ENCODE data around the gene ALKBH5. TPM values are rescaled to one million over a fixed set of nuclear protein-coding genes. Genes with fewer than 3 reads are reported as not detected.

Gene ALKBH5
- total and polyA plus RNA-seq, 9 of the 15 experiments (the other 6 are each of a cell fraction or from before 2014, with no cell fraction given) = 11.4 to 70.0 (median 47.4) TPM

- no peak for TF ChIP-seq CHD7 (IDR thresholded peaks at IDR 0.05; ENCODE audit: low read depth, low read length)
- peak; percentile 28 for TF ChIP-seq POLR2B (IDR thresholded peaks at IDR 0.05; ENCODE audit: low read depth, partially characterized antibody)
- no peak for TF ChIP-seq CEBPG (CRISPR knock-in tag; IDR thresholded peaks at IDR 0.05)
- no peak for TF ChIP-seq CEBPG (tag; conservative IDR thresholded peaks at IDR 0.05 in 1 of 2, IDR thresholded peaks at IDR 0.05 in 1 of 2)
- no peak for TF ChIP-seq HMG20B (CRISPR knock-in tag; IDR thresholded peaks at IDR 0.05)
- no peak for TF ChIP-seq FOXP1 (CRISPR knock-in tag; IDR thresholded peaks at IDR 0.05)
- TF ChIP-seq ZZZ3 (IDR thresholded peaks at IDR 0.05) = no peak
- no peak for TF ChIP-seq HNRNPL (IDR thresholded peaks at IDR 0.05; ENCODE audit: low read depth, low read length)
- TF ChIP-seq, protein P1, sequence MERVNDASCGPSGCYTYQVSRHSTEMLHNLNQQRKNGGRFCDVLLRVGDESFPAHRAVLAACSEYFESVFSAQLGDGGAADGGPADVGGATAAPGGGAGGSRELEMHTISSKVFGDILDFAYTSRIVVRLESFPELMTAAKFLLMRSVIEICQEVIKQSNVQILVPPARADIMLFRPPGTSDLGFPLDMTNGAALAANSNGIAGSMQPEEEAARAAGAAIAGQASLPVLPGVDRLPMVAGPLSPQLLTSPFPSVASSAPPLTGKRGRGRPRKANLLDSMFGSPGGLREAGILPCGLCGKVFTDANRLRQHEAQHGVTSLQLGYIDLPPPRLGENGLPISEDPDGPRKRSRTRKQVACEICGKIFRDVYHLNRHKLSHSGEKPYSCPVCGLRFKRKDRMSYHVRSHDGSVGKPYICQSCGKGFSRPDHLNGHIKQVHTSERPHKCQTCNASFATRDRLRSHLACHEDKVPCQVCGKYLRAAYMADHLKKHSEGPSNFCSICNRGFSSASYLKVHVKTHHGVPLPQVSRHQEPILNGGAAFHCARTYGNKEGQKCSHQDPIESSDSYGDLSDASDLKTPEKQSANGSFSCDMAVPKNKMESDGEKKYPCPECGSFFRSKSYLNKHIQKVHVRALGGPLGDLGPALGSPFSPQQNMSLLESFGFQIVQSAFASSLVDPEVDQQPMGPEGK (CRISPR knock-in tag; IDR thresholded peaks at IDR 0.05; ENCODE audit: borderline replicate concordance) = no peak
- TF ChIP-seq, protein P2, sequence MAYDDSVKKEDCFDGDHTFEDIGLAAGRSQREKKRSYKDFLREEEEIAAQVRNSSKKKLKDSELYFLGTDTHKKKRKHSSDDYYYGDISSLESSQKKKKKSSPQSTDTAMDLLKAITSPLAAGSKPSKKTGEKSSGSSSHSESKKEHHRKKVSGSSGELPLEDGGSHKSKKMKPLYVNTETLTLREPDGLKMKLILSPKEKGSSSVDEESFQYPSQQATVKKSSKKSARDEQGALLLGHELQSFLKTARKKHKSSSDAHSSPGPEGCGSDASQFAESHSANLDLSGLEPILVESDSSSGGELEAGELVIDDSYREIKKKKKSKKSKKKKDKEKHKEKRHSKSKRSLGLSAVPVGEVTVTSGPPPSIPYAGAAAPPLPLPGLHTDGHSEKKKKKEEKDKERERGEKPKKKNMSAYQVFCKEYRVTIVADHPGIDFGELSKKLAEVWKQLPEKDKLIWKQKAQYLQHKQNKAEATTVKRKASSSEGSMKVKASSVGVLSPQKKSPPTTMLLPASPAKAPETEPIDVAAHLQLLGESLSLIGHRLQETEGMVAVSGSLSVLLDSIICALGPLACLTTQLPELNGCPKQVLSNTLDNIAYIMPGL (CRISPR knock-in tag; IDR thresholded peaks at IDR 0.05) = no peak
- TF ChIP-seq MYNN (IDR thresholded peaks at IDR 0.05) = no peak
- no peak for TF ChIP-seq MYNN (CRISPR knock-in tag; IDR thresholded peaks at IDR 0.05)
- TF ChIP-seq ZNF778 (CRISPR knock-in tag; IDR thresholded peaks at IDR 0.05) = no peak
Measured at GRCh38 chr17:18183334-18184142, at the start of gene ALKBH5 (continued).
